Ovary (tissue), 9 donors: ENCODE data around the gene PRKG1. TPM values are rescaled to one million over a fixed set of nuclear protein-coding genes. Genes with fewer than 3 reads are reported as not detected.

Experiments used
- DNase-seq, 5 donors: peaks; one replicate each; pipeline ENCODE4 v3.0.0-alpha.2; 2019 to 2020
- H3K27ac ChIP-seq, 2 donors: fragments of 200-600 bp; one replicate each; pipeline versions ENCODE4 v1.5.1 to v1.8.0; 2019 to 2022
- H3K27me3 ChIP-seq: fragments of 200-600 bp; one replicate; pipeline ENCODE4 v1.8.0; 2022
- H3K36me3 ChIP-seq: fragments of 200-600 bp; sonication (generic); one replicate; pipeline ENCODE4 v1.5.1; 2019
- H3K4me1 ChIP-seq: one replicate; pipeline ENCODE4 v1.8.1; 2013; ENCODE audit warnings: mild to moderate bottlenecking, moderate library complexity; ENCODE audit not compliant: insufficient read depth
- H3K4me3 ChIP-seq: fragments of 200-600 bp; sonication (generic); one replicate; pipeline ENCODE4 v1.5.1; 2017
- H3K9me3 ChIP-seq, 2 donors: fragments of 200-600 bp in 1 of 2; sonication (generic) in 1 of 2; one replicate each; pipeline versions ENCODE4 v1.5.1 to v1.8.1; 2013 to 2019; ENCODE audit warnings: mild to moderate bottlenecking in 1 of 2, moderate library complexity in 1 of 2
- CTCF ChIP-seq, 3 donors: fragments of 450-650 bp in 2 of 3; fragments of 200-600 bp in 1 of 3; IDR thresholded peaks; one replicate each; pipeline versions ENCODE4 v1.5.1 to v1.8.0; 2016 to 2022; ENCODE audit warnings: antibody characterized with exemption in 3 of 3, mild to moderate bottlenecking in 1 of 3
- EP300 ChIP-seq: sonication (generic); formaldehyde crosslinking; IDR thresholded peaks from one replicate; pipeline ENCODE4 v1.6.1; 2017; ENCODE audit warnings: antibody characterized with exemption
- POLR2A ChIP-seq: fragments of 450-650 bp; IDR thresholded peaks from one replicate; pipeline ENCODE4 v1.6.1; 2017; ENCODE audit warnings: antibody characterized with exemption, mild to moderate bottlenecking, moderate library complexity
- WGBS, 3 donors: extraction: QIAGEN DNeasy Blood & Tissue Kit in 1 of 3; methylation state at CpG; one replicate each; pipeline versions ENCODE4 v1.1.5 to v1.1.7; 2013 to 2017; 5-methylcytosine and 5-hydroxymethylcytosine counted together
- intact Hi-C, 4 donors: fragments of 100-400 bp; cut with DNase I; formaldehyde crosslinking; loops; one replicate each; pipeline versions ENCODE4 v1.11.0 to v1.15.1; 2022 to 2023
- polyA plus RNA-seq, 2 donors: library from polyadenylated mRNA; stranded (reverse); fragments of 200-250 nt in 1 of 2; fragments of 350-450 nt in 1 of 2; fragmentation: Illumina TruSeq in 1 of 2; extraction: RNeasy Lipid Tissue Mini Kit (QIAGEN cat#74804) in 1 of 2; gene quantifications; one replicate each; pipeline ENCODE4 v1.2.3, GENCODE V29; 2013 to 2014
- total RNA-seq, 7 donors: library from RNA; depleted of rRNA in 2 of 7; stranded (reverse); fragments of >200 nt in 2 of 7; fragmentation: NEBNext Ultra II Directional in 3 of 7; extraction: Animal tissue kit (Norgen Biotek cat#: 25700) in 3 of 7; gene quantifications; one replicate each; pipeline versions ENCODE4 v1.1.0 to v1.2.4, GENCODE V29; 2016 to 2023
- donor health status: DM: no; HTN: no; CAD: no; lungs with moderate emphysema.
- donor health status: DM: no; HTN: no; CAD: no.
- donor health status: Bipolar disorder and iron deficiency.
- donor health status: DM: yes; HTN: yes; CAD: no.
- donor health status: DM: no; HTN: no; CAD: no.
- donor health status: DM: yes; HTN: yes; CAD: no.

PRKG1 gene
- total and polyA plus RNA-seq, 9 donors, result 2.8 to 21.1 (median 15.7) TPM

GRCh38 chr10:51235865-51236264 lies 161.6 kb downstream of the PRKG1 start:
- no peaks in the 10 kb centered on the region for H3K27me3 ChIP-seq
- H3K9me3 ChIP-seq, result no peaks in the 10 kb centered on the region
- no peak overlapping the region for H3K4me3 ChIP-seq
- no peak overlapping the region for H3K27ac ChIP-seq
- TF ChIP-seq CTCF (IDR thresholded peaks at IDR 0.05), result no peak
- no peak for TF ChIP-seq POLR2A
- TF ChIP-seq EP300, result no peak
- intact Hi-C loops, result no loop called here
- 97 to 100% (median 98%) methylated on average over 1 of the region's 1 CpG for WGBS, 3 donors
- H3K4me1 ChIP-seq, result no peaks in the 10 kb centered on the region
- H3K36me3 ChIP-seq, result no peaks in the 10 kb centered on the region
- no peak for DNase-seq

GRCh38 chr10:51239006-51239405 lies 164.7 kb downstream of the PRKG1 start:
- Histone ChIP-seq H3K4me3 (no peak overlapping the region), H3K36me3 (no peaks in the 10 kb centered on the region), H3K4me1 (no peaks in the 10 kb centered on the region), H3K9me3 (no peaks in the 10 kb centered on the region), H3K27me3 (no peaks in the 10 kb centered on the region), H3K27ac (no peak overlapping the region)
- no peak for TF ChIP-seq CTCF (IDR thresholded peaks at IDR 0.05)
- TF ChIP-seq EP300, result no peak
- TF ChIP-seq POLR2A, result no peak
- DNase-seq, result no peak
- 26 to 44% (median 35%) methylated on average over 4 of the region's 4 CpGs for WGBS, 3 donors
- intact Hi-C loops, result no loop called here

- TF ChIP-seq POLR2A (no peak), CTCF (IDR thresholded peaks at IDR 0.05) (no peak), EP300 (no peak)
- H3K9me3 ChIP-seq, result no peaks in the 10 kb centered on the region
- H3K4me3 ChIP-seq, result no peak overlapping the region
- no peak for DNase-seq
- H3K27ac ChIP-seq, result no peak overlapping the region
- 91 to 94% (median 93%) methylated on average over 1 of the region's 1 CpG for WGBS, 3 donors
- H3K27me3 ChIP-seq, result no peaks in the 10 kb centered on the region
- intact Hi-C loops, result no loop called here
- no peaks in the 10 kb centered on the region for H3K36me3 ChIP-seq
- no peaks in the 10 kb centered on the region for H3K4me1 ChIP-seq
These were observed 167.2 kb downstream of the PRKG1 start for GRCh38 chr10:51241461-51241860.

- intact Hi-C loops, result no loop called here
- no peak overlapping the region for H3K27ac ChIP-seq
- DNase-seq, result no peak
- no peak overlapping the region for H3K4me3 ChIP-seq
- no peaks in the 10 kb centered on the region for H3K9me3 ChIP-seq
- H3K4me1 ChIP-seq, result no peaks in the 10 kb centered on the region
- H3K27me3 ChIP-seq, result no peaks in the 10 kb centered on the region
- TF ChIP-seq POLR2A (no peak), CTCF (IDR thresholded peaks at IDR 0.05) (no peak)
- 83 to 87% (median 84%) methylated on average over 2 of the region's 2 CpGs for WGBS, 3 donors
- H3K36me3 ChIP-seq, result no peaks in the 10 kb centered on the region
These were observed 168.1 kb downstream of the PRKG1 start for GRCh38 chr10:51242393-51242792.

- no peak overlapping the region for H3K4me3 ChIP-seq
- no peaks in the 10 kb centered on the region for H3K27me3 ChIP-seq
- WGBS, 3 donors, result 26 to 38% (median 38%) methylated on average over 1 of the region's 1 CpG
- no peak for TF ChIP-seq CTCF (IDR thresholded peaks at IDR 0.05)
- no peak for TF ChIP-seq POLR2A
- no peak for TF ChIP-seq EP300
- H3K36me3 ChIP-seq, result no peaks in the 10 kb centered on the region
- intact Hi-C loops, result no loop called here
- H3K9me3 ChIP-seq, result no peaks in the 10 kb centered on the region
- no peak overlapping the region for H3K27ac ChIP-seq
- no peaks in the 10 kb centered on the region for H3K4me1 ChIP-seq
- DNase-seq, result no peak
These were observed 170.0 kb downstream of the PRKG1 start for GRCh38 chr10:51244309-51244708.
